B cell (primary cell): ENCODE results near the gene LRCH1. TPM values are rescaled to one million over a fixed set of nuclear protein-coding genes. Genes with fewer than 3 reads are reported as not detected.

ENCODE experiments used
- ATAC-seq: fragments of 200-7000 bp; cut with Tn5 transposase; one replicate; pipeline ENCODE4 v1.10.0; 2021; ENCODE audit warnings: low read depth, mild to moderate bottlenecking, moderate number of reproducible peaks, moderate library complexity
- CTCF ChIA-PET: fragments of 350-600 bp; sonication (Branson Sonifier 250); formaldehyde crosslinking; loops from one replicate; lab custom pipeline; 2021; ENCODE audit warnings: antibody characterized with exemption, inconsistent platforms; lab: Charles Lee
- POLR2A ChIA-PET: fragments of 350-600 bp; sonication (Branson Sonifier 250); formaldehyde crosslinking; loops from one replicate; lab custom pipeline; 2021; ENCODE audit warnings: antibody characterized with exemption; lab: Charles Lee
- DNase-seq: peaks from one replicate; pipeline ENCODE4 v3.0.0; 2013
- H2AFZ ChIP-seq: 2 replicates; pipeline ENCODE4 v1.6.1; 2012; ENCODE audit warnings: mild to moderate bottlenecking, low read depth, low read length; ENCODE audit not compliant: insufficient read depth, poor library complexity, severe bottlenecking
- H3K27ac ChIP-seq, 2 donors: 1 replicate in 1 of 2; 2 replicates in 1 of 2; pipeline ENCODE4 v1.5.1; 2012 to 2013; ENCODE audit warnings: low read length in 2 of 2, mild to moderate bottlenecking in 2 of 2, moderate library complexity in 1 of 2
- H3K27me3 ChIP-seq, 4 experiments: fragments of 200-600 bp in 1 of 4; sonication (generic) in 1 of 4; replicated peaks in 1 of 4; 1 replicate in 2 of 4; 2 replicates in 2 of 4; pipeline versions ENCODE4 v1.6.1 to v1.7.0; 2013 to 2016; ENCODE audit warnings: low read length in 3 of 4, mild to moderate bottlenecking in 2 of 4, mixed read lengths in 1 of 4, moderate library complexity in 1 of 4; ENCODE audit not compliant: insufficient read depth in 4 of 4, control insufficient read depth in 3 of 4; ENCODE audit errors: control extremely low read depth in 1 of 4
- H3K36me3 ChIP-seq, 2 experiments: replicated peaks in 1 of 2; 1 replicate in 1 of 2; 2 replicates in 1 of 2; pipeline versions ENCODE4 v1.6.1 to v1.7.1; 2013; ENCODE audit warnings: low read length in 1 of 2; ENCODE audit not compliant: insufficient read depth in 2 of 2, control insufficient read depth in 1 of 2; ENCODE audit errors: control extremely low read depth in 1 of 2, extremely low read depth in 1 of 2
- H3K4me1 ChIP-seq, 2 donors: fragments of 200-600 bp in 1 of 2; sonication (generic) in 1 of 2; 1 replicate in 1 of 2; 2 replicates in 1 of 2; pipeline versions ENCODE4 v1.5.1 to v1.6.1; 2013 to 2017; ENCODE audit warnings: low read length in 2 of 2; ENCODE audit not compliant: control insufficient read depth in 2 of 2, insufficient read depth in 2 of 2
- H3K4me2 ChIP-seq: replicated peaks from 2 replicates; pipeline ENCODE3; 2012; ENCODE audit warnings: mild to moderate bottlenecking, low read depth, low read length; ENCODE audit not compliant: poor library complexity, severe bottlenecking
- H3K4me3 ChIP-seq, 5 experiments: fragments of 200-600 bp in 1 of 5; sonication (generic) in 1 of 5; 1 replicate in 3 of 5; 2 replicates in 2 of 5; pipeline versions ENCODE4 v1.5.1 to v1.7.0; 2011 to 2016; ENCODE audit warnings: low read length in 4 of 5, mild to moderate bottlenecking in 4 of 5, low read depth in 2 of 5, control low read depth in 1 of 5, moderate library complexity in 1 of 5; ENCODE audit not compliant: insufficient read depth in 1 of 5; ENCODE audit errors: control extremely low read depth in 1 of 5, extremely low read depth in 1 of 5
- H3K79me2 ChIP-seq: fragments of 200-600 bp; sonication (generic); one replicate; pipeline ENCODE4 v1.6.0; 2016; ENCODE audit warnings: low read length; ENCODE audit not compliant: control insufficient read depth, insufficient read depth
- H3K9ac ChIP-seq: fragments of 200-600 bp; sonication (generic); 2 replicates; pipeline ENCODE4 v1.6.1; 2017; ENCODE audit warnings: mild to moderate bottlenecking, low read length, moderate library complexity
- H3K9me3 ChIP-seq, 3 donors: one replicate each; pipeline versions ENCODE4 v1.6.1 to v1.7.1; 2013; ENCODE audit warnings: low read length in 2 of 3; ENCODE audit not compliant: control insufficient read depth in 2 of 3, insufficient read depth in 1 of 3; ENCODE audit errors: control extremely low read depth in 1 of 3
- H4K20me1 ChIP-seq: 2 replicates; pipeline ENCODE4 v1.6.0; 2012; ENCODE audit warnings: mild to moderate bottlenecking, low read length; ENCODE audit not compliant: insufficient read depth, control insufficient read depth, poor library complexity, severe bottlenecking
- H3K27ac Mint-ChIP-seq: one replicate; pipeline ENCODE4 v1.8.0; 2021; ENCODE audit warnings: mixed read lengths
- H3K27me3 Mint-ChIP-seq: one replicate; pipeline ENCODE4 v1.8.0; 2021; ENCODE audit warnings: mixed read lengths
- H3K4me1 Mint-ChIP-seq: one replicate; pipeline ENCODE4 v1.8.0; 2021; ENCODE audit warnings: mixed read lengths
- H3K4me3 Mint-ChIP-seq: one replicate; pipeline ENCODE4 v1.8.0; 2021; ENCODE audit warnings: mixed read lengths
- H3K9me3 Mint-ChIP-seq: one replicate; pipeline ENCODE4 v1.8.0; 2022; ENCODE audit warnings: mixed read lengths; ENCODE audit not compliant: insufficient read depth
- EZH2 ChIP-seq: IDR thresholded peaks from 2 replicates; pipeline ENCODE4 v1.6.1; 2012; ENCODE audit warnings: borderline replicate concordance, low read depth, mild to moderate bottlenecking, moderate library complexity, low read length; ENCODE audit not compliant: insufficient read depth, poor library complexity, severe bottlenecking
- WGBS: methylation state at CpG from one replicate; pipeline ENCODE4 v1.1.5; 2013; ENCODE audit warnings: missing lambda C conversion rate; ENCODE audit not compliant: insufficient coverage; 5-methylcytosine and 5-hydroxymethylcytosine counted together
- intact Hi-C: fragments of 100-400 bp; cut with micrococcal nuclease; formaldehyde crosslinking; loops from one replicate; pipeline ENCODE4 v1.10.0; 2022
- polyA plus RNA-seq: library from polyadenylated mRNA; depleted of rRNA; stranded (reverse); fragments of >200 nt; gene quantifications from 2 replicates; pipeline ENCODE4 v1.2.3, GENCODE V29; 2012
- total RNA-seq, 2 donors: library from RNA; stranded (reverse); fragments of 120-200 nt in 1 of 2; gene quantifications; 1 replicate in 1 of 2; 2 replicates in 1 of 2; pipeline versions ENCODE4 v1.2.3 to v1.2.4, GENCODE V29; 2013 to 2022
- TF ChIP-seq, protein P1 (sequence below): fragments of 200-600 bp; IDR thresholded peaks from one replicate; pipeline ENCODE4 v1.8.0; 2022; ENCODE audit warnings: antibody characterized with exemption, mild to moderate bottlenecking

LRCH1 gene
- total and polyA plus RNA-seq, 2 donors (not counting 1 experiment from before 2014, with no cell fraction given), result 13.0 to 50.3 TPM

DNA sequence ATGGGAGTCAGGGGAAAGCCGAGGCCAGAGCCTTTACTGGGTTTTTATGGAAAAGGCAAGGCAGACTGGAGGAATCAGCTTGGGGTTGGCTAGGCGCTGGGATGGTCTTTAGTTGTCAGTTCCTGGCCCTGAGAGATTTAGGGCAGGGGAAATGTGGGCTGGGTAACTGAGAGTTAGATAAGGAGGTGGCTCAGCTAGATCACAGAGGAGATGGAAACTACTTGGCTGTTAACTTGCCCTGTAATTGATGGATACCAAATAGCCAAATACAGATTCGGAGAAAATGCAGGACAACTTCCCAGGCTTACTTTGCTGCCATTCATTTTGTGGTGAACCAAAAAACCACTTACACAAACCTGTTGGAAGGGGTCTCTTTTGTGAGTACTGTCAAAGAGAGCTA, 54.0 kb downstream of the LRCH1 start:
- ATAC-seq (no peak), DNase-seq (no peak)
- ChIA-PET CTCF (interaction anchor here (0.6 to 0.9 kb wide), 2 partner anchors 9 to 23 kb away, joined by 3 read pairs; no protein-coding TSS in a partner anchor), POLR2A (no interaction called here)
- peak overlapping the region; percentile 66 for H3K4me3 Mint-ChIP-seq
- H3K27me3 ChIP-seq, result no peaks in the 10 kb centered on the region
- no peak overlapping the region for H2AFZ ChIP-seq
- peak overlapping the region; percentile 26 to 74 for H3K27ac ChIP-seq
- H3K4me3 ChIP-seq, result peak overlapping the region in 1 of 5 experiments; percentile 1
- H3K4me1 ChIP-seq, result peaks cover 69 to 70% of the 10 kb centered on the region in 2 donors
- 54% methylated on average over 2 of the region's 3 CpGs for WGBS
- no peaks in the 10 kb centered on the region for H3K27me3 Mint-ChIP-seq
- H4K20me1 ChIP-seq, result peaks cover 6% of the 10 kb centered on the region
- peaks cover 86% of the 10 kb centered on the region for H3K4me1 Mint-ChIP-seq
- no peaks in the 10 kb centered on the region for H3K9me3 Mint-ChIP-seq
- H3K27ac Mint-ChIP-seq, result peak overlapping the region; percentile 79
- peak overlapping the region; percentile 60 for H3K4me2 ChIP-seq
- no peak overlapping the region for H3K9ac ChIP-seq
- H3K36me3 ChIP-seq, result no peaks in the 10 kb centered on the region
- intact Hi-C loops, result loop anchor here (1.0 to 2.0 kb wide), 2 partner anchors 12 to 72 kb away; no protein-coding TSS in a partner anchor
- H3K9me3 ChIP-seq, result no peaks in the 10 kb centered on the region
- peaks cover 98% of the 10 kb centered on the region for H3K79me2 ChIP-seq
- TF ChIP-seq EZH2, result no peak
- TF ChIP-seq, protein P1, sequence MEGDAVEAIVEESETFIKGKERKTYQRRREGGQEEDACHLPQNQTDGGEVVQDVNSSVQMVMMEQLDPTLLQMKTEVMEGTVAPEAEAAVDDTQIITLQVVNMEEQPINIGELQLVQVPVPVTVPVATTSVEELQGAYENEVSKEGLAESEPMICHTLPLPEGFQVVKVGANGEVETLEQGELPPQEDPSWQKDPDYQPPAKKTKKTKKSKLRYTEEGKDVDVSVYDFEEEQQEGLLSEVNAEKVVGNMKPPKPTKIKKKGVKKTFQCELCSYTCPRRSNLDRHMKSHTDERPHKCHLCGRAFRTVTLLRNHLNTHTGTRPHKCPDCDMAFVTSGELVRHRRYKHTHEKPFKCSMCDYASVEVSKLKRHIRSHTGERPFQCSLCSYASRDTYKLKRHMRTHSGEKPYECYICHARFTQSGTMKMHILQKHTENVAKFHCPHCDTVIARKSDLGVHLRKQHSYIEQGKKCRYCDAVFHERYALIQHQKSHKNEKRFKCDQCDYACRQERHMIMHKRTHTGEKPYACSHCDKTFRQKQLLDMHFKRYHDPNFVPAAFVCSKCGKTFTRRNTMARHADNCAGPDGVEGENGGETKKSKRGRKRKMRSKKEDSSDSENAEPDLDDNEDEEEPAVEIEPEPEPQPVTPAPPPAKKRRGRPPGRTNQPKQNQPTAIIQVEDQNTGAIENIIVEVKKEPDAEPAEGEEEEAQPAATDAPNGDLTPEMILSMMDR, result no peak

DNA sequence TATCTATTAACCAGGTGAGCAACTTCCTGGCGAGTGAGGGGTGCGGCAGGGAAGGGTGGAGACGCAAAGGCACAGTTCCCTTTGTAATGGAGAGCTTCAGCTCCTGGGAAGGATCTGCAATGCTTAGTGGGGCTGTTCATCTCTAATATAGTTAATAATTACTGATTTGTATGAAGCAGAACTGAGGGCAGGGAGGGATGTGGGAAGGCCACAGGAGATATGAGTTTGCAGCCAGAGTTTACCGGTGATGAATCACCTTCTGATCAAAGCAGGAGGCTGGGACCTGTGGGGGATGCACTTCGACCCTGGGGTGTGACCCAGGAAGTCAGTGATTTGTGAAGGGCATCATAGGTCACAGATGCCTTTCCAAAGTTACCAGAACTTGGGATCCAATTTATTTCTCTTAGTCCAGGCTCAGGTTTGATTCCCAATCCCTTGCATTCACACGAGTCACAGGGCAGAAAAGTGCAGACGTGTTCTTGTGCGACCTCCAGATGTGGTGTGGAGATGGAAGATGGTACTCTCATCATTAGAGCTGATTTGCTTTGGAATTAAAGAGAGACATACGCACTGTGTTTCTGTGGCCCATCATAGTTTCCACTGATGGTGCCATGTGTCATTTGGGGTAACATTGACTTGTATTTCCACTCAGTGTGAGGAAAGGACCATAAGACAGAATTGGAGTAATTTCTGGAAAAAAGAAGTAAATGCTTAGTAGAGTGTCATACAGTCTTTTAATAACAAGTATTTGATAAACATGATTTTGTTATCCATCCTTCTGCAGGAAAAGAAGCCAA, 55.0 kb downstream of the LRCH1 start:
- Mint-ChIP-seq H3K27me3 (no peaks in the 10 kb centered on the region), H3K27ac (peak overlapping the region; percentile 85), H3K4me1 (peaks cover 82% of the 10 kb centered on the region), H3K9me3 (no peaks in the 10 kb centered on the region), H3K4me3 (peak overlapping the region; percentile 55)
- ATAC-seq, result peak; percentile 15
- H3K4me2 ChIP-seq, result peak overlapping the region; percentile 60
- no peak overlapping the region for H3K9ac ChIP-seq
- peaks cover 96% of the 10 kb centered on the region for H3K79me2 ChIP-seq
- H2AFZ ChIP-seq, result no peak overlapping the region
- 72% methylated on average over 6 of the region's 9 CpGs for WGBS
- ChIA-PET CTCF (interaction anchor here (3.7 kb wide), 1 partner anchor 13 kb away, joined by 16 read pairs; no protein-coding TSS in a partner anchor), POLR2A (no interaction called here)
- H3K9me3 ChIP-seq, result no peaks in the 10 kb centered on the region
- no peaks in the 10 kb centered on the region for H3K27me3 ChIP-seq
- H4K20me1 ChIP-seq, result peaks cover 6% of the 10 kb centered on the region
- no peak overlapping the region for H3K4me3 ChIP-seq
- H3K4me1 ChIP-seq, result peaks cover 64 to 68% of the 10 kb centered on the region in 2 donors
- intact Hi-C loops, result loop anchor here (2.0 kb wide), 1 partner anchor 71 kb away; no protein-coding TSS in a partner anchor
- H3K36me3 ChIP-seq, result no peaks in the 10 kb centered on the region
- no peak for DNase-seq
- H3K27ac ChIP-seq, result peak overlapping the region in 1 of 2 donors; percentile 14
- TF ChIP-seq, protein P1, result no peak
- TF ChIP-seq EZH2, result no peak
